ENCODE measurements around the gene FEM1A. TPM values are rescaled to one million over a fixed set of nuclear protein-coding genes. Genes with fewer than 3 reads are reported as not detected.

FEM1A gene
- total RNA-seq, 1 experiment from 2014 or later = 13.4 TPM

- TF ChIP-seq CTCF (IDR thresholded peaks at IDR 0.05) (no peak), REST (IDR thresholded peaks at IDR 0.05; ENCODE audit: insufficient read depth in 1 of 2, low read depth in 2 of 2, low read length in 1 of 2) (no peak), POLR2AphosphoS5 (IDR thresholded peaks at IDR 0.05; ENCODE audit: low read depth, low read length) (no peak), SIN3A (IDR thresholded peaks at IDR 0.05; ENCODE audit: borderline replicate concordance, insufficient read depth, low read depth, low read length) (no peak), TCF7L2 (IDR thresholded peaks at IDR 0.05; ENCODE audit: low read depth, low read length) (no peak)
- H3K9me3 ChIP-seq (ENCODE audit: control insufficient read depth, insufficient read depth, low read depth, low read length) = no peaks in the 10 kb centered on the region
- H3K27ac ChIP-seq (ENCODE audit: low read length) = no peak overlapping the region
- in situ Hi-C loops (cut with HindIII; ENCODE audit: low pct_unique_long_range_greater_than_20kb, low sequenced_read_pairs) (no loop called here), intact Hi-C loops (cut with micrococcal nuclease; ENCODE audit: unreplicated experiment) (no loop called here)
- H3K27me3 ChIP-seq (ENCODE audit: control insufficient read depth, insufficient read depth, low read length) = no peaks in the 10 kb centered on the region
- ChIA-PET CTCF (no interaction called here), POLR2A (no interaction called here)
- H3K4me3 ChIP-seq (ENCODE audit: low read depth in 2 of 2, low read length in 2 of 2) = no peak overlapping the region
- TSS peak; percentile 88 for BruUV-seq (replicated peaks)
- no peaks in the 10 kb centered on the region for H3K36me3 ChIP-seq (ENCODE audit: control insufficient read depth, insufficient read depth, low read length)
- DNase-seq (ENCODE audit: low read depth, low spot score) = no peak
- H3K4me1 ChIP-seq (ENCODE audit: control insufficient read depth, insufficient read depth, low read length) = peaks cover 11% of the 10 kb centered on the region
- no peak for ATAC-seq
Observed at GRCh38 chr19:4794971-4795370, 3.4 kb downstream of the FEM1A start.

- no peaks in the 10 kb centered on the region for H3K36me3 ChIP-seq (ENCODE audit: control insufficient read depth, insufficient read depth, low read length)
- CTCF ChIA-PET = no interaction called here
- no peak overlapping the region for H3K4me3 ChIP-seq (ENCODE audit: low read depth in 2 of 2, low read length in 2 of 2)
- H3K9me3 ChIP-seq (ENCODE audit: control insufficient read depth, insufficient read depth, low read depth, low read length) = no peaks in the 10 kb centered on the region
- in situ Hi-C loops (cut with HindIII; ENCODE audit: low pct_unique_long_range_greater_than_20kb, low sequenced_read_pairs) (no loop called here), intact Hi-C loops (cut with micrococcal nuclease; ENCODE audit: unreplicated experiment) (no loop called here)
- H3K27ac ChIP-seq (ENCODE audit: low read length) = no peak overlapping the region
- DNase-seq (ENCODE audit: low read depth, low spot score) = no peak
- H3K27me3 ChIP-seq (ENCODE audit: control insufficient read depth, insufficient read depth, low read length) = no peaks in the 10 kb centered on the region
- TF ChIP-seq SIN3A (IDR thresholded peaks at IDR 0.05; ENCODE audit: borderline replicate concordance, insufficient read depth, low read depth, low read length) = no peak
- TF ChIP-seq TCF7L2 (IDR thresholded peaks at IDR 0.05; ENCODE audit: low read depth, low read length) = no peak
- no peak for TF ChIP-seq CTCF (IDR thresholded peaks at IDR 0.05)
- TF ChIP-seq POLR2AphosphoS5 (IDR thresholded peaks at IDR 0.05; ENCODE audit: low read depth, low read length) = no peak
- no peak for TF ChIP-seq REST (IDR thresholded peaks at IDR 0.05; ENCODE audit: insufficient read depth in 1 of 2, low read depth in 2 of 2, low read length in 1 of 2)
- POLR2A ChIA-PET = interaction anchor here (0.6 kb wide), 1 partner anchor 71 kb away, joined by 7 read pairs; no protein-coding TSS in a partner anchor
- no peak for ATAC-seq
- peaks cover 11% of the 10 kb centered on the region for H3K4me1 ChIP-seq (ENCODE audit: control insufficient read depth, insufficient read depth, low read length)
- no TSS peak for BruUV-seq (replicated peaks)
Observed at GRCh38 chr19:4795400-4795799, 3.9 kb downstream of the FEM1A start.
